ENCODE measurements around the gene VTN.

DNA sequence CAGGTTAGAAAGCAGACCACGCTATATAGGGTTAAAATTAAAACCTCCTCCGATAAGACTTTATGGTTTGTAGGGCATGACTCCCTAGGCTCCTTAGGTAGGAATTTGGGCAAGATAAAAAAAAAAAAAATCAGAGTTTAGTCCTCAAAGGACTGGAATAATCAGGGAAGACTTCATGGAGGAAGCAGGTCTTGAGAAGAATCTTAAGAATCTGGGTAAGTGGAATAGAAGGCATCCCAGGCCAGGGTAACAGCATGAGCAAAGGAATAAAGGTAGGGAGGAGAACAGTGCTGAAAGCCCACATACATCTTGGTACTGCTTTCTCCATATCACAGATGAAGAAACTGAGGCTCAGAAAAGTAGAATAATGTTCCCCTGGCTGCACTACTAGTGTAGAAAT is 20.5 kb upstream of the VTN start:
- no peak for TF ChIP-seq POLR2AphosphoS5 (IDR thresholded peaks at IDR 0.05; ENCODE audit: borderline replicate concordance, low read depth, low read length)
- TF ChIP-seq EZH2 (IDR thresholded peaks at IDR 0.05) = no peak
- TF ChIP-seq FOXP2 (optimal IDR thresholded peaks at IDR 0.05; ENCODE audit: control extremely low read depth, extremely low read length, insufficient read depth) = no peak

All from SK-N-MC (cell line).